ENCODE results near the gene GABARAP. TPM values are rescaled to one million over a fixed set of nuclear protein-coding genes. Genes with fewer than 3 reads are reported as not detected.
A peak's percentile ranks its signal among the peaks of the same experiment; 100 is the strongest.

The GABARAP gene
- total RNA-seq, 6 experiments from 2014 or later = 238 to 330 (median 244) TPM

GRCh38 chr17:7281953-7282751 is 39.9 kb upstream of the GABARAP start:
- Histone ChIP-seq H3K9me3 (no peaks in the 10 kb centered on the region), H3K4me1 (peaks cover 0 to 20% (median 2%) of the 10 kb centered on the region in 4 donors), H3K27me3 (no peaks in the 10 kb centered on the region), H3K4me3 (peak overlapping the region; percentile 22 to 61 (median 53)), H3K27ac (peak overlapping the region in 1 of 3 donors; percentile 73), H3K36me3 (no peaks in the 10 kb centered on the region)
- DNase-seq = peak in 2 of 3 donors; percentile 48 to 57
- no peak for ATAC-seq
- no peak for TF ChIP-seq CTCF (IDR thresholded peaks at IDR 0.05)
- no peak for TF ChIP-seq POLR2A (IDR thresholded peaks at IDR 0.05)
- 3% methylated on average over 14 of the region's 43 CpGs for WGBS (ENCODE audit: insufficient coverage, low coverage, low lambda C conversion rate, missing lambda C conversion rate)
- intact Hi-C loops (cut with DNase I) = no loop called here

- H3K36me3 ChIP-seq = no peaks in the 10 kb centered on the region
- 0% methylated on average over 33 of the region's 71 CpGs for WGBS (ENCODE audit: insufficient coverage, low coverage, low lambda C conversion rate, missing lambda C conversion rate)
- ATAC-seq = peak; percentile 86 to 91 (median 90)
- H3K27me3 ChIP-seq = no peaks in the 10 kb centered on the region
- peak within 1 kb of the TSS; percentile 22 to 61 (median 53) for H3K4me3 ChIP-seq
- TF ChIP-seq POLR2A (IDR thresholded peaks at IDR 0.05) (no peak), CTCF (IDR thresholded peaks at IDR 0.05) (no peak)
- DNase-seq = peak; percentile 96 to 97 (median 97)
- intact Hi-C loops (cut with DNase I) = no loop called here
- peak within 1 kb of the TSS in 2 of 3 donors; percentile 73 for H3K27ac ChIP-seq
- no peaks in the 10 kb centered on the region for H3K9me3 ChIP-seq
- peaks cover 0 to 20% (median 2%) of the 10 kb centered on the region in 4 donors for H3K4me1 ChIP-seq
Measured at GRCh38 chr17:7281074-7281952, 39.1 kb upstream of the GABARAP start, which contains the start of gene SLC2A4. Gene SLC2A4 (plus strand): TSS chr17:7281718. CDS start chr17:7281935, 217 bp downstream.

DNA sequence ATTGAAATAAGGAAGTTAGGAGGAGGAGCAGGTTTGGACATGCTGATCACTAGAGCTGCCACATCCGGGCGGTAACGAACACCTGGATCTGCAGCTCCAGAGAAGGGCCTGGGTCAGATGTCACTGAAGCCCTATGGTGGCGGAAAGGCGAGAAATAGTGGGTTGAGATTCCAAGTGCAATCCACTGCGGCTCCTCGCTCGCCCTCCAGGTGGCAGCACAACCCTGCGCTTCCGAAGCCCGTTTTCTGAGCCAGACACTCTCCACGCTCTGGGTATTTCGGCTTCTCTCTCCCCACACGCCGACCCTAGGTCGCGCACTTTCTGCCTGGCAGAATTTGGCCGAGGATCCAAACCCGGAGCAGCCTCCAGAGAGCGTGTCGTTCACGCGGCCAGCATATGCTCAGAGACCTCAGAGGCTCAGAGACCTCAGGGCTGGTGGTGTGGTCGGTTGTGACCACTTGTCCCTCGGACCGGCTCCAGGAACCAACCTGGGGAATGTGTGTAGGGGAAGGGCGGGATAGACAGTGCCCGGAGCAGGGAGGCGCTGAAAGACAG is 38.3 kb upstream of the GABARAP start:
- Histone ChIP-seq H3K4me1 (peaks cover 0 to 20% (median 2%) of the 10 kb centered on the region in 4 donors), H3K36me3 (no peaks in the 10 kb centered on the region), H3K27ac (peak overlapping the region in 2 of 3 donors; percentile 73), H3K27me3 (no peaks in the 10 kb centered on the region), H3K9me3 (no peaks in the 10 kb centered on the region), H3K4me3 (peak overlapping the region; percentile 22 to 61 (median 43))
- intact Hi-C loops (cut with DNase I) = no loop called here
- WGBS (ENCODE audit: insufficient coverage, low coverage, low lambda C conversion rate, missing lambda C conversion rate) = 0% methylated on average over 16 of the region's 29 CpGs
- ATAC-seq (peak; percentile 82 to 89 (median 86)), DNase-seq (peak; percentile 80 to 87 (median 83))
- TF ChIP-seq CTCF (IDR thresholded peaks at IDR 0.05) = peak; percentile 92 to 97 (median 96)
- no peak for TF ChIP-seq POLR2A (IDR thresholded peaks at IDR 0.05)

DNA sequence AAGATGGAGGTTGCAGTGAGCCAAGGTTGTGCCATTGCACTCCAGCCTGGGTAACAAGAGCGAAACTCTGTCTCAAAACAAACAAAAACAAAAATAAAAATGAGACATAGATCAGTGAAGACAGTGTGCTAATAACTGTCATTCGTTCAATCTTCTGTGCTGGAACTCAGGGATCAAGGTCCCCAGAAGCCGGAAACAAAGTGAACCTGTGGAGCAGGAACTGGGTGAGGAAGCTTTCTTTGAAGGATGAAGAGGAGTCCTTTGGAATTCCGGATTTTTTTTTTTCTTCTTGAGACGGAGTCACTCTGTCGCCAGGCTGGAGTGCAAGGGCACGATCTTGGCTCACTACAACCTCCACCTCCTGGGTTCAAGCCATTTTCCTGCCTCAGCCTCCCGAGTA is 37.2 kb upstream of the GABARAP start:
- no peak overlapping the region for H3K4me3 ChIP-seq
- H3K27me3 ChIP-seq = no peaks in the 10 kb centered on the region
- no peaks in the 10 kb centered on the region for H3K9me3 ChIP-seq
- DNase-seq (no peak), ATAC-seq (no peak)
- H3K36me3 ChIP-seq = no peaks in the 10 kb centered on the region
- 64% methylated on average over 6 of the region's 8 CpGs for WGBS (ENCODE audit: insufficient coverage, low coverage, low lambda C conversion rate, missing lambda C conversion rate)
- intact Hi-C loops (cut with DNase I) = loop anchor here in 1 of 2 donors (10.0 kb wide), 1 partner anchor 65 kb away; no protein-coding TSS in a partner anchor
- H3K4me1 ChIP-seq = peaks cover 0 to 20% (median 2%) of the 10 kb centered on the region in 4 donors
- H3K27ac ChIP-seq = no peak overlapping the region
- TF ChIP-seq POLR2A (IDR thresholded peaks at IDR 0.05) (no peak), CTCF (IDR thresholded peaks at IDR 0.05) (no peak)
